GM18520 (cell line): ENCODE data around the gene MYH11.
"Not testable (repeated sequence)": the region's sequence is repeated elsewhere in the genome, so short reads cannot be mapped to it uniquely, and the experiment has no call there.

Source experiments
- ATAC-seq: cut with Tn5 transposase; IDR thresholded peaks from one replicate; pipeline ENCODE4 v1.9.1; 2021; ENCODE audit not compliant: unreplicated experiment

Gene MYH11

GRCh38 chr16:15811481-15812400 lies 45.1 kb downstream of the MYH11 start:
- ATAC-seq: no peak

GRCh38 chr16:15810949-15811348 lies 45.9 kb downstream of the MYH11 start:
- no peak for ATAC-seq

- ATAC-seq: no peak
Observed at GRCh38 chr16:15810411-15810810, 46.4 kb downstream of the MYH11 start.

GRCh38 chr16:15809297-15809696 lies 47.5 kb downstream of the MYH11 start:
- not testable (repeated sequence) for ATAC-seq

- no peak for ATAC-seq
Observed at GRCh38 chr16:15808071-15808470, 48.8 kb downstream of the MYH11 start.

- ATAC-seq: no peak
Observed at GRCh38 chr16:15807603-15808009, 49.2 kb downstream of the MYH11 start.

GRCh38 chr16:15803618-15804017 lies 53.2 kb downstream of the MYH11 start:
- no peak for ATAC-seq

GRCh38 chr16:15799851-15800495 lies 56.9 kb downstream of the MYH11 start:
- no peak for ATAC-seq

- ATAC-seq: no peak
Observed at GRCh38 chr16:15798671-15799070, 58.2 kb downstream of the MYH11 start.

GRCh38 chr16:15796885-15797284 lies 59.9 kb downstream of the MYH11 start:
- ATAC-seq: no peak

- no peak for ATAC-seq
Observed at GRCh38 chr16:15795615-15796014, 61.2 kb downstream of the MYH11 start.

GRCh38 chr16:15792563-15792971 lies 64.3 kb downstream of the MYH11 start:
- no peak for ATAC-seq

GRCh38 chr16:15790458-15790857 lies 66.4 kb downstream of the MYH11 start:
- ATAC-seq: no peak

GRCh38 chr16:15789816-15790215 lies 67.0 kb downstream of the MYH11 start:
- ATAC-seq: not testable (repeated sequence)

- ATAC-seq: no peak
Observed at GRCh38 chr16:15788846-15789239, 68.0 kb downstream of the MYH11 start.

GRCh38 chr16:15786501-15786900 lies 70.3 kb downstream of the MYH11 start:
- ATAC-seq: no peak

GRCh38 chr16:15785386-15786059 lies 71.3 kb downstream of the MYH11 start:
- ATAC-seq: no peak

GRCh38 chr16:15783985-15784384 lies 72.8 kb downstream of the MYH11 start:
- ATAC-seq: no peak

- ATAC-seq: no peak
Observed at GRCh38 chr16:15782573-15783365, 74.1 kb downstream of the MYH11 start.

- no peak for ATAC-seq
Observed at GRCh38 chr16:15781650-15782049, 75.2 kb downstream of the MYH11 start.

- ATAC-seq: no peak
Observed at GRCh38 chr16:15780805-15781204, 76.0 kb downstream of the MYH11 start.
